ENCODE measurements around the gene DENND2A.

DNA sequence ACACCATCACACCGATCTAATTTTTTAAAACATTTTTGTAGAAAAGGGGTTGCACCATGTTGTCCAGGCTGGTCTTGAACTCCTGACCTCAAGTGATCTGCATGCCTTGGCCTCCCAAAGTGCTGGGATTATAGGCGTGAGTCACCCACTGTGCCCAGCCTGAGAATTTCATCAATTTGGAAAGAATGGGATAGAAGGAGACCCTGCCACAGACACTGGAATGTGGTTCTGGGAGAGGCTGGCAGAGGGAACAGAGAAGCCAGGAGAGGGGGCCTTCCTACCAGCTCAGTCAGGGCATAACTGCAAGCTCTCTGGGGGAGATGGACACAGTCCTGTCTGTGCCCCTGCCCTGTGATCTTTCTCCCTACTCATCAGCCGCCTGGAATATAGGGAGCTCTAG is 119.2 kb downstream of the DENND2A start:
- TF ChIP-seq, protein P1, sequence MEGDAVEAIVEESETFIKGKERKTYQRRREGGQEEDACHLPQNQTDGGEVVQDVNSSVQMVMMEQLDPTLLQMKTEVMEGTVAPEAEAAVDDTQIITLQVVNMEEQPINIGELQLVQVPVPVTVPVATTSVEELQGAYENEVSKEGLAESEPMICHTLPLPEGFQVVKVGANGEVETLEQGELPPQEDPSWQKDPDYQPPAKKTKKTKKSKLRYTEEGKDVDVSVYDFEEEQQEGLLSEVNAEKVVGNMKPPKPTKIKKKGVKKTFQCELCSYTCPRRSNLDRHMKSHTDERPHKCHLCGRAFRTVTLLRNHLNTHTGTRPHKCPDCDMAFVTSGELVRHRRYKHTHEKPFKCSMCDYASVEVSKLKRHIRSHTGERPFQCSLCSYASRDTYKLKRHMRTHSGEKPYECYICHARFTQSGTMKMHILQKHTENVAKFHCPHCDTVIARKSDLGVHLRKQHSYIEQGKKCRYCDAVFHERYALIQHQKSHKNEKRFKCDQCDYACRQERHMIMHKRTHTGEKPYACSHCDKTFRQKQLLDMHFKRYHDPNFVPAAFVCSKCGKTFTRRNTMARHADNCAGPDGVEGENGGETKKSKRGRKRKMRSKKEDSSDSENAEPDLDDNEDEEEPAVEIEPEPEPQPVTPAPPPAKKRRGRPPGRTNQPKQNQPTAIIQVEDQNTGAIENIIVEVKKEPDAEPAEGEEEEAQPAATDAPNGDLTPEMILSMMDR (IDR thresholded peaks at IDR 0.05) = no peak
- no peak for TF ChIP-seq POLR2A (IDR thresholded peaks at IDR 0.05)
